K562 (cell line): Measurements from ENCODE around the gene NTSR1.

Source experiments
- NFIC ChIP-seq: fragments of 450-650 bp; IDR thresholded peaks from 2 replicates; pipeline ENCODE4 v1.6.1; 2017; ENCODE audit warnings: mild to moderate bottlenecking, inconsistent platforms
- POLR2A ChIP-seq: fragments of 450-650 bp; conservative IDR thresholded peaks from 2 replicates; pipeline ENCODE4 v1.6.1; 2016
- RBM15 ChIP-seq: fragments of 200-400 bp; formaldehyde crosslinking; IDR thresholded peaks from 2 replicates; pipeline ENCODE4 v1.6.1; 2018; ENCODE audit warnings: mild to moderate bottlenecking, low read length, moderate library complexity; ENCODE audit not compliant: insufficient read depth
- TSC22D4 ChIP-seq: fragments of 450-650 bp; IDR thresholded peaks from 2 replicates; pipeline ENCODE4 v1.6.1; 2016; ENCODE audit warnings: missing genetic modification characterization, missing biosample characterization, control low read depth
- ZNF561 ChIP-seq: fragments of 450-650 bp; formaldehyde crosslinking; conservative IDR thresholded peaks from 2 replicates; pipeline ENCODE4 v1.4.0; 2020; ENCODE audit warnings: mild to moderate bottlenecking, moderate library complexity
- TF ChIP-seq, protein P1 (sequence below): sonication (generic); formaldehyde crosslinking; IDR thresholded peaks from 2 replicates; pipeline ENCODE4 v1.5.0; 2020; ENCODE audit warnings: missing genetic modification reagents
- TF ChIP-seq, protein P2 (sequence below), 3 experiments: IDR thresholded peaks in 2 of 3; conservative IDR thresholded peaks in 1 of 3; 2 replicates each; pipeline ENCODE4 v1.5.1; 2011 to 2012; ENCODE audit warnings: low read length in 3 of 3, mild to moderate bottlenecking in 3 of 3, control low read depth in 2 of 3, improper control_type of control experiment in 1 of 3, inconsistent platforms in 1 of 3, low read depth in 1 of 3, mixed read lengths in 1 of 3, moderate library complexity in 1 of 3; ENCODE audit not compliant: insufficient read depth in 2 of 3
- TF ChIP-seq, protein P3 (sequence below): fragments of 450-650 bp; IDR thresholded peaks from 2 replicates; pipeline ENCODE4 v1.6.1; 2016
- TF ChIP-seq, protein P4 (sequence below): fragments of 250-450 bp; sonication (Bioruptor Pico); IDR thresholded peaks from 2 replicates; pipeline ENCODE4 v1.8.0; 2022; ENCODE audit warnings: moderate library complexity, mild to moderate bottlenecking, inconsistent platforms

DNA sequence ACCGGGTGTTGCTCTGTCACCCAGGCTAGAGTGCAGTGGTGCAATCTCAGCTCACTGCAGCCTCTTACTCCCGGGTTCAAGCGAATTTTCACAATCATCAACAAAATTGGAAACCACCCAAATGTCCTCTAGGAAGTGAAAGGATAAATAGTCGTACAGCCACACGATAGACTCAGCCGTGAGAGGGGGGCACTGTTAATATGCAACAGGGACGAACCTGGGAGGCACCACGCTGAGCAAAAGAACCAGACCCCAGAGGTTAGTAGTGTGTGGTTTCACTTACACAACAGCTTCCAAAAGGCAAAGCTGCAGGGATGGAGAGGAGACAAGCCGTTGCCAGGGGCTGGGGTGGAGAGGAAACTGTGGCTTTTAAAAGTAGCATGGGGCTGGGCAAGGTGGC lies 30.1 kb upstream of the NTSR1 start:
- TF ChIP-seq, protein P1, sequence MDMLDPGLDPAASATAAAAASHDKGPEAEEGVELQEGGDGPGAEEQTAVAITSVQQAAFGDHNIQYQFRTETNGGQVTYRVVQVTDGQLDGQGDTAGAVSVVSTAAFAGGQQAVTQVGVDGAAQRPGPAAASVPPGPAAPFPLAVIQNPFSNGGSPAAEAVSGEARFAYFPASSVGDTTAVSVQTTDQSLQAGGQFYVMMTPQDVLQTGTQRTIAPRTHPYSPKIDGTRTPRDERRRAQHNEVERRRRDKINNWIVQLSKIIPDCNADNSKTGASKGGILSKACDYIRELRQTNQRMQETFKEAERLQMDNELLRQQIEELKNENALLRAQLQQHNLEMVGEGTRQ (CRISPR knock-in tag): no peak
- TF ChIP-seq, protein P2, sequence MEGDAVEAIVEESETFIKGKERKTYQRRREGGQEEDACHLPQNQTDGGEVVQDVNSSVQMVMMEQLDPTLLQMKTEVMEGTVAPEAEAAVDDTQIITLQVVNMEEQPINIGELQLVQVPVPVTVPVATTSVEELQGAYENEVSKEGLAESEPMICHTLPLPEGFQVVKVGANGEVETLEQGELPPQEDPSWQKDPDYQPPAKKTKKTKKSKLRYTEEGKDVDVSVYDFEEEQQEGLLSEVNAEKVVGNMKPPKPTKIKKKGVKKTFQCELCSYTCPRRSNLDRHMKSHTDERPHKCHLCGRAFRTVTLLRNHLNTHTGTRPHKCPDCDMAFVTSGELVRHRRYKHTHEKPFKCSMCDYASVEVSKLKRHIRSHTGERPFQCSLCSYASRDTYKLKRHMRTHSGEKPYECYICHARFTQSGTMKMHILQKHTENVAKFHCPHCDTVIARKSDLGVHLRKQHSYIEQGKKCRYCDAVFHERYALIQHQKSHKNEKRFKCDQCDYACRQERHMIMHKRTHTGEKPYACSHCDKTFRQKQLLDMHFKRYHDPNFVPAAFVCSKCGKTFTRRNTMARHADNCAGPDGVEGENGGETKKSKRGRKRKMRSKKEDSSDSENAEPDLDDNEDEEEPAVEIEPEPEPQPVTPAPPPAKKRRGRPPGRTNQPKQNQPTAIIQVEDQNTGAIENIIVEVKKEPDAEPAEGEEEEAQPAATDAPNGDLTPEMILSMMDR (IDR thresholded peaks at IDR 0.05 in 2 of 3, conservative IDR thresholded peaks at IDR 0.05 in 1 of 3; ENCODE audit: insufficient read depth in 2 of 3, low read depth in 1 of 3, low read length in 3 of 3): no peak
- no peak for TF ChIP-seq NFIC
- TF ChIP-seq RBM15: no peak
- TF ChIP-seq TSC22D4 (tag): no peak
- no peak for TF ChIP-seq POLR2A
- TF ChIP-seq, protein P3, sequence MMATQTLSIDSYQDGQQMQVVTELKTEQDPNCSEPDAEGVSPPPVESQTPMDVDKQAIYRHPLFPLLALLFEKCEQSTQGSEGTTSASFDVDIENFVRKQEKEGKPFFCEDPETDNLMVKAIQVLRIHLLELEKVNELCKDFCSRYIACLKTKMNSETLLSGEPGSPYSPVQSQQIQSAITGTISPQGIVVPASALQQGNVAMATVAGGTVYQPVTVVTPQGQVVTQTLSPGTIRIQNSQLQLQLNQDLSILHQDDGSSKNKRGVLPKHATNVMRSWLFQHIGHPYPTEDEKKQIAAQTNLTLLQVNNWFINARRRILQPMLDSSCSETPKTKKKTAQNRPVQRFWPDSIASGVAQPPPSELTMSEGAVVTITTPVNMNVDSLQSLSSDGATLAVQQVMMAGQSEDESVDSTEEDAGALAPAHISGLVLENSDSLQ: no peak
- TF ChIP-seq, protein P4, sequence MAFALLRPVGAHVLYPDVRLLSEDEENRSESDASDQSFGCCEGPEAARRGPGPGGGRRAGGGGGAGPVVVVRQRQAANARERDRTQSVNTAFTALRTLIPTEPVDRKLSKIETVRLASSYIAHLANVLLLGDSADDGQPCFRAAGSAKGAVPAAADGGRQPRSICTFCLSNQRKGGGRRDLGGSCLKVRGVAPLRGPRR (CRISPR knock-in tag): no peak
- TF ChIP-seq ZNF561: no peak
